Smooth muscle cell (in vitro differentiated cells): ENCODE data around the gene MRPL48. TPM values are rescaled to one million over a fixed set of nuclear protein-coding genes. Genes with fewer than 3 reads are reported as not detected.

Source experiments
- DNase-seq: peaks from one replicate; lab custom pipeline; 2025; ENCODE audit not compliant: unreplicated experiment; lab: John Stamatoyannopoulos, UW
- H2AFZ ChIP-seq: fragments of 200-600 bp; sonication (generic); 2 replicates; pipeline ENCODE4 v1.6.0; 2016; ENCODE audit warnings: antibody characterized with exemption, low read depth, mild to moderate bottlenecking
- H3F3A ChIP-seq: fragments of 200-600 bp; sonication (generic); 2 replicates; pipeline ENCODE4 v1.6.0; 2017; ENCODE audit warnings: antibody characterized with exemption, low read depth
- H3K27ac ChIP-seq: fragments of 200-600 bp; sonication (generic); 2 replicates; pipeline ENCODE4 v1.5.1; 2016; ENCODE audit warnings: low read depth, mild to moderate bottlenecking
- H3K27me3 ChIP-seq: fragments of 200-600 bp; sonication (generic); 2 replicates; pipeline ENCODE4 v1.6.1; 2016; ENCODE audit warnings: low read depth, mild to moderate bottlenecking
- H3K36me3 ChIP-seq: fragments of 200-600 bp; sonication (generic); 2 replicates; pipeline ENCODE4 v1.5.1; 2016; ENCODE audit warnings: low read depth
- H3K4me1 ChIP-seq: fragments of 200-600 bp; sonication (generic); 2 replicates; pipeline ENCODE4 v1.5.1; 2016; ENCODE audit warnings: low read depth
- H3K4me2 ChIP-seq: fragments of 200-600 bp; sonication (generic); 2 replicates; pipeline ENCODE4 v1.6.0; 2016; ENCODE audit warnings: mild to moderate bottlenecking
- H3K4me3 ChIP-seq: fragments of 200-600 bp; sonication (generic); 2 replicates; pipeline ENCODE4 v1.5.1; 2016; ENCODE audit warnings: mild to moderate bottlenecking
- H3K79me2 ChIP-seq: fragments of 200-600 bp; sonication (generic); 2 replicates; pipeline ENCODE4 v1.6.0; 2016; ENCODE audit warnings: low read depth, mild to moderate bottlenecking
- H3K9ac ChIP-seq: fragments of 200-600 bp; sonication (generic); 2 replicates; pipeline ENCODE4 v1.6.0; 2016; ENCODE audit warnings: low read depth
- H3K9me3 ChIP-seq: fragments of 200-600 bp; sonication (generic); replicated peaks from 2 replicates; pipeline ENCODE4 v1.5.1; 2016; ENCODE audit warnings: low read depth
- H4K20me1 ChIP-seq: fragments of 200-600 bp; sonication (generic); 2 replicates; pipeline ENCODE4 v1.6.0; 2016; ENCODE audit warnings: low read depth
- WGBS: methylation state at CpG from one replicate; pipeline ENCODE4 v1.1.7; 2016; ENCODE audit warnings: low lambda C conversion rate; 5-methylcytosine and 5-hydroxymethylcytosine counted together
- polyA plus RNA-seq: library from polyadenylated mRNA; unstranded; fragments of >200 nt; fragmentation: Nextera tagmentation; extraction: Ambion mirVana; gene quantifications from 2 replicates; pipeline ENCODE4 v1.2.1, GENCODE V29; 2016
- total RNA-seq: library from RNA; depleted of rRNA; stranded (reverse); fragments of >200 nt; gene quantifications from 2 replicates; pipeline ENCODE4 v1.2.3, GENCODE V29; 2014
- TF ChIP-seq, protein P1 (sequence below): fragments of 200-600 bp; sonication (generic); IDR thresholded peaks from 2 replicates; pipeline ENCODE4 v1.5.1; 2017; ENCODE audit warnings: borderline replicate concordance, mild to moderate bottlenecking, antibody characterized with exemption; ENCODE audit not compliant: insufficient read depth, poor library complexity, severe bottlenecking

Gene MRPL48
- total and polyA plus RNA-seq, 2 experiments from 2014 or later = 26.4 to 65.3 TPM

DNA sequence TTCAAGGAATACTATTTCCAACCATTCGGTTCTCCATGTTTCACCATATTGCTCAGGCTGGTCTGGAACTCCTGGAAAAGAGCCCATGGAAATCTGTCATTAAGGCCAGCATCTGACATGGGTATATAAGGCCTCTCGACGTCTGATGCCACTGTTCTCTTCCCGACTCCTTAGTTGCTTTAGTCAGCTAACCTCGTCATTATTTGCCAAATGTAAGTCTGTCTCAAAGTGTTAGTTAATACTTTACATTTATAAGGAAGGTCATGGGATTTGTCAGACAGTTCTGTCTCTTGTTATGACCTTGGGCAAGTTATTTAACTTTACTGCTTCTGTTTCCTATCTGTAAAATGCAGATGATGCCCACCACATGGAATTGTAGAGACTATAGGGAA lies 1.6 kb downstream of the MRPL48 start:
- no peak overlapping the region for H2AFZ ChIP-seq
- H3K4me3 ChIP-seq = no peak overlapping the region
- no peak for DNase-seq
- no peaks in the 10 kb centered on the region for H3K27me3 ChIP-seq
- no peak overlapping the region for H3K4me2 ChIP-seq
- H4K20me1 ChIP-seq = no peaks in the 10 kb centered on the region
- H3K9ac ChIP-seq = no peak overlapping the region
- TF ChIP-seq, protein P1, sequence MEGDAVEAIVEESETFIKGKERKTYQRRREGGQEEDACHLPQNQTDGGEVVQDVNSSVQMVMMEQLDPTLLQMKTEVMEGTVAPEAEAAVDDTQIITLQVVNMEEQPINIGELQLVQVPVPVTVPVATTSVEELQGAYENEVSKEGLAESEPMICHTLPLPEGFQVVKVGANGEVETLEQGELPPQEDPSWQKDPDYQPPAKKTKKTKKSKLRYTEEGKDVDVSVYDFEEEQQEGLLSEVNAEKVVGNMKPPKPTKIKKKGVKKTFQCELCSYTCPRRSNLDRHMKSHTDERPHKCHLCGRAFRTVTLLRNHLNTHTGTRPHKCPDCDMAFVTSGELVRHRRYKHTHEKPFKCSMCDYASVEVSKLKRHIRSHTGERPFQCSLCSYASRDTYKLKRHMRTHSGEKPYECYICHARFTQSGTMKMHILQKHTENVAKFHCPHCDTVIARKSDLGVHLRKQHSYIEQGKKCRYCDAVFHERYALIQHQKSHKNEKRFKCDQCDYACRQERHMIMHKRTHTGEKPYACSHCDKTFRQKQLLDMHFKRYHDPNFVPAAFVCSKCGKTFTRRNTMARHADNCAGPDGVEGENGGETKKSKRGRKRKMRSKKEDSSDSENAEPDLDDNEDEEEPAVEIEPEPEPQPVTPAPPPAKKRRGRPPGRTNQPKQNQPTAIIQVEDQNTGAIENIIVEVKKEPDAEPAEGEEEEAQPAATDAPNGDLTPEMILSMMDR = no peak
- peaks cover 3% of the 10 kb centered on the region for H3K79me2 ChIP-seq
- H3K27ac ChIP-seq = no peak overlapping the region
- H3K36me3 ChIP-seq = no peaks in the 10 kb centered on the region
- no peaks in the 10 kb centered on the region for H3F3A ChIP-seq
- no peaks in the 10 kb centered on the region for H3K9me3 ChIP-seq
- H3K4me1 ChIP-seq = peaks cover 7% of the 10 kb centered on the region
- WGBS = 92% methylated on average over 5 of the region's 5 CpGs

DNA sequence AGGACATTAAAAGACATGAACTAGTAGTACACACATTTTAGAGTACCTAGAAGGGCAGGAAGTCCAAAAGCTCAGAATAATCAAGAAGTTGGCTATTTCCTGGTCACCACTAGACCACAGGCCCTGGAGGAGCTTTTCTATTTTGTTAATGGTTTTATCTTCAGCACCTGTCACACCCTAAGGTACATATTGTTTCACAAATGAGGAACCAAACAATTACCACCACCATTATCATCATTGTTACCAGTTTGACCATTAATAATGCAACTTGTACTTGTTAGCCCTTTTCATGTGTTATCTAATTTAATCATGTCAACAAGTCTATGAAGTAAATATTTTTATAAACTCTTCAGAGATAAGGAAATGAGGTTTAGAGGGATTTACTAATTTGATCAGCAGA lies 4.9 kb downstream of the MRPL48 start:
- Histone ChIP-seq H3K4me3 (no peak overlapping the region), H3K27ac (no peak overlapping the region), H3K9ac (no peak overlapping the region), H3K79me2 (peaks cover 3% of the 10 kb centered on the region), H3K4me2 (no peak overlapping the region), H2AFZ (no peak overlapping the region), H3F3A (no peaks in the 10 kb centered on the region), H4K20me1 (no peaks in the 10 kb centered on the region), H3K27me3 (no peaks in the 10 kb centered on the region), H3K4me1 (peaks cover 7% of the 10 kb centered on the region), H3K36me3 (no peaks in the 10 kb centered on the region), H3K9me3 (no peaks in the 10 kb centered on the region)
- TF ChIP-seq, protein P1 = no peak
- no peak for DNase-seq

DNA sequence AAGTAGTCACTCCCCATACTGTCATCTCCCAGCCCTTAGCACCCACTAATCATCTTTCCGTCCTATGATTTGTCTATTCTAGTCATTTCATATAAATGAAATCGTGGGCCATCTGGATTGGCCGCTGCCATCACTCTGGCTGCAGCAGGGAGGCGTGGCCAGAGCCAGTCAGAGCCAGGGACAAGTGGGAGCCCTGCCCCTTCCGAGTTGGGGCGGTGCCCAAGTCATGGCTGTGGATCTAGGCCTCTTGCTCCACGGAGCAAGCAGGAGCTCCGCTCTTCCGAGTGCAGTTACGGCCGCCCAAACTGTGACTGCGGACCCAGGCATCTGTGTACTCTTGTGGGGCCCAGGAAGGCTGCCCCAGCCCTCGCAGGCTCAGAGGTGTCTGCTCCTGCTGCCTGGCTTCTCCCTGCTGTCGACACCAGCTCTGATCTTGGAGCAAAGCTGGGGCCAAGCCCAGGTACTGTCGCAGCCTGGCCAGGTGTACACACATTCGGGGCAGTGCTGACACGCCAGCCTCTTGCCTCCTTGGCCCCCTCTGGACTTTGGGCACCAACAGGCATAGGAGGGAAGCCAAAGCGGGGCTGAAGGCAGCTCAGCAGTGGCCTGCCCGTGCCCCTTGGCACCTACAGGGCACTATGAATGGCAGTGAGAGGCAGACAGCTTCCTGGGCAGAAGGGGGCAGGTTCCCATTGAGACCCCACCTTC lies 8.4 kb downstream of the MRPL48 start:
- WGBS = 93% methylated on average over 19 of the region's 19 CpGs
- Histone ChIP-seq H3K4me3 (no peak overlapping the region), H3K36me3 (no peaks in the 10 kb centered on the region), H2AFZ (no peak overlapping the region), H3K4me2 (no peak overlapping the region), H3K79me2 (peaks cover 3% of the 10 kb centered on the region), H3K9me3 (no peaks in the 10 kb centered on the region), H3K4me1 (no peaks in the 10 kb centered on the region), H4K20me1 (no peaks in the 10 kb centered on the region), H3K27me3 (no peaks in the 10 kb centered on the region), H3K27ac (no peak overlapping the region), H3K9ac (no peak overlapping the region), H3F3A (no peaks in the 10 kb centered on the region)
- TF ChIP-seq, protein P1 = no peak
- no peak for DNase-seq

DNA sequence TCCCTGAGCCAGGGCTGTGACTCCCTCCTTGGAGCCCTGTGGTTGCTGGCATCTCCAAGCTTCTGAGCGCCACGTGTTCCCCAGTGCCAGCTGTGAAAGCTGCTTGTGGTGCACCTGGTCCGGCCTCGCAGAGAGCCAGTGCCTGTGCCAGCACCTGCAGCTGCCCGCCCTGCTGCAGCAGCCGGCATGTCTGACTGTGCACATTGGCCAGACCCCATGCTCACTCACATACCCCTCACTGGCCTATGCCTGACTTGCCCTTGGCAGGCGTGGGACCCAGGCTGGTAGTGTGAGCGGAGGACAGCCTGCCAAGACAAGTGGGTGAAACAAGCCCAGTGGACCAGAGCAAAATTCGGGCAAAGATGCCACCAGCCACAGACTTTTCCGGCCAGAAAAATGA lies 9.8 kb downstream of the MRPL48 start:
- TF ChIP-seq, protein P1 = no peak
- Histone ChIP-seq H3F3A (no peaks in the 10 kb centered on the region), H3K79me2 (peaks cover 3% of the 10 kb centered on the region), H3K27ac (no peak overlapping the region), H3K4me1 (no peaks in the 10 kb centered on the region), H3K9ac (no peak overlapping the region), H4K20me1 (no peaks in the 10 kb centered on the region), H2AFZ (no peak overlapping the region), H3K36me3 (no peaks in the 10 kb centered on the region), H3K27me3 (no peaks in the 10 kb centered on the region), H3K4me3 (no peak overlapping the region), H3K4me2 (no peak overlapping the region), H3K9me3 (no peaks in the 10 kb centered on the region)
- 91% methylated on average over 10 of the region's 10 CpGs for WGBS
- no peak for DNase-seq
